ENCODE data around the gene TGFBR3.
A peak's percentile ranks its signal among the peaks of the same experiment; 100 is the strongest.

The TGFBR3 gene

GRCh38 chr1:91765880-91766443 lies 120.0 kb downstream of the TGFBR3 start:
- DNase-seq (ENCODE audit: low read depth in 2 of 2), result no peak
- TF ChIP-seq CTCF (IDR thresholded peaks at IDR 0.05; ENCODE audit: low read depth, low read length), result no peak
- no peak overlapping the region for H3K4me3 ChIP-seq (replicated peaks in 1 of 2; ENCODE audit: low read depth in 2 of 2, low read length in 2 of 2)

- no peak overlapping the region for H3K4me3 ChIP-seq (replicated peaks in 1 of 2; ENCODE audit: low read depth in 2 of 2, low read length in 2 of 2)
- no peak for TF ChIP-seq CTCF (IDR thresholded peaks at IDR 0.05; ENCODE audit: low read depth, low read length)
- DNase-seq (ENCODE audit: low read depth in 2 of 2), result no peak
These were observed 120.7 kb downstream of the TGFBR3 start for GRCh38 chr1:91765293-91765692.

GRCh38 chr1:91764471-91765115 lies 121.4 kb downstream of the TGFBR3 start:
- no peak for DNase-seq (ENCODE audit: low read depth in 2 of 2)
- H3K4me3 ChIP-seq (replicated peaks in 1 of 2; ENCODE audit: low read depth in 2 of 2, low read length in 2 of 2), result no peak overlapping the region
- TF ChIP-seq CTCF (IDR thresholded peaks at IDR 0.05; ENCODE audit: low read depth, low read length), result no peak

- no peak for TF ChIP-seq CTCF (IDR thresholded peaks at IDR 0.05; ENCODE audit: low read depth, low read length)
- peak in 1 of 2 donors; percentile 46 for DNase-seq (ENCODE audit: low read depth in 2 of 2)
- H3K4me3 ChIP-seq (replicated peaks in 1 of 2; ENCODE audit: low read depth in 2 of 2, low read length in 2 of 2), result no peak overlapping the region
These were observed 122.7 kb downstream of the TGFBR3 start for GRCh38 chr1:91763252-91763651.

- DNase-seq (ENCODE audit: low read depth in 2 of 2), result no peak
- no peak for TF ChIP-seq CTCF (IDR thresholded peaks at IDR 0.05; ENCODE audit: low read depth, low read length)
- no peak overlapping the region for H3K4me3 ChIP-seq (replicated peaks in 1 of 2; ENCODE audit: low read depth in 2 of 2, low read length in 2 of 2)
These were observed 124.6 kb downstream of the TGFBR3 start for GRCh38 chr1:91761295-91761721.

- TF ChIP-seq CTCF (IDR thresholded peaks at IDR 0.05; ENCODE audit: low read depth, low read length), result no peak
- DNase-seq (ENCODE audit: low read depth in 2 of 2), result no peak
- no peak overlapping the region for H3K4me3 ChIP-seq (replicated peaks in 1 of 2; ENCODE audit: low read depth in 2 of 2, low read length in 2 of 2)
These were observed 125.4 kb downstream of the TGFBR3 start for GRCh38 chr1:91760512-91760911.

Data from cardiac fibroblast (primary cell).